Measurements from ENCODE around the gene COL8A1.

The COL8A1 gene

DNA sequence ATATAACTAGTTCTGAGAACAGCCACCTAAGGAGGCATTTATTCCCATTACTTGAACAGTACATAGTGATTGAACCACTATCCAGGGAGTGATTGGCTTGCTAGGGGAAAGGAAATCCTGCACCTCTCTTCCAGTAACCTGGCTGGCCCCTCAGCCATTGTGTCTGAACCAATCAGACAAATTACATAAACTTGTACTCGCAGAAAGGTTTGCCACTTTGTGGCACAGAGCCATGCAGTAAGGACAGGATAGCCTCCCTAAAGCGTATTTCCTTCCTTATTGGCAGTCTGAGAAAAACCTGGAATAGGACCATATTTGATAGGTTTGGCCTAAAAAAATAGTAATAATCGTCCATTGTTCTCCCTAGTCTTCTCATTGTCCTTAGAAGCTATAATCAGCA is 198.3 kb downstream of the COL8A1 start:
- H3K23ac ChIP-seq (ENCODE audit: low read depth, low read length, poor library complexity), result no peak overlapping the region
- H4K91ac ChIP-seq (ENCODE audit: low read depth, low read length, poor library complexity), result no peak overlapping the region
- H2BK12ac ChIP-seq (ENCODE audit: low read length), result no peak overlapping the region
- H3K4ac ChIP-seq (ENCODE audit: low read length), result no peak overlapping the region
- H3K18ac ChIP-seq (ENCODE audit: low read length), result no peak overlapping the region
- no CpG with 5 or more reads among the region's 3 CpGs for WGBS, 2 donors (ENCODE audit: extremely low coverage in 2 of 2, insufficient read length in 2 of 2, insufficient replicate concordance in 1 of 2)
- no peak overlapping the region for H3K4me2 ChIP-seq (ENCODE audit: insufficient read depth, low read length, poor library complexity, severe bottlenecking)
- no peak overlapping the region for H2BK5ac ChIP-seq (ENCODE audit: low read length)
- no peaks in the 10 kb centered on the region for H3K4me1 ChIP-seq (ENCODE audit: control insufficient read depth in 2 of 2, insufficient read depth in 1 of 2, low read depth in 1 of 2, low read length in 2 of 2)
- no peak overlapping the region for H4K8ac ChIP-seq (ENCODE audit: low read depth, low read length)
- DNase-seq (ENCODE audit: low spot score), result no peak
- H3K27ac ChIP-seq (replicated peaks; ENCODE audit: low read length), result no peak overlapping the region
- no peaks in the 10 kb centered on the region for H3K27me3 ChIP-seq (ENCODE audit: control insufficient read depth in 3 of 3, insufficient read depth in 3 of 3, low read depth in 1 of 3, low read length in 3 of 3)
- no peak overlapping the region for H2AK5ac ChIP-seq (ENCODE audit: low read depth, low read length)
- no peak overlapping the region for H2BK120ac ChIP-seq (ENCODE audit: low read depth, low read length)
- no peak overlapping the region for H3K14ac ChIP-seq (ENCODE audit: low read length)
- no peak overlapping the region for H3K4me3 ChIP-seq (ENCODE audit: low read length in 2 of 2)
- no peaks in the 10 kb centered on the region for H3K9me3 ChIP-seq (replicated peaks in 1 of 2; ENCODE audit: control insufficient read depth in 2 of 2, insufficient read depth in 1 of 2, low read depth in 1 of 2, low read length in 2 of 2)
- peaks cover 3% of the 10 kb centered on the region for H3K79me1 ChIP-seq (ENCODE audit: low read depth, low read length)
- H3K9ac ChIP-seq (ENCODE audit: low read depth, low read length, poor library complexity), result no peak overlapping the region
- H3K36me3 ChIP-seq (replicated peaks in 1 of 2; ENCODE audit: control insufficient read depth in 2 of 2, insufficient read depth in 2 of 2, low read length in 2 of 2), result no peaks in the 10 kb centered on the region
- H2BK15ac ChIP-seq (ENCODE audit: low read length), result no peak overlapping the region
- H2AFZ ChIP-seq (ENCODE audit: low read length), result no peak overlapping the region

DNA sequence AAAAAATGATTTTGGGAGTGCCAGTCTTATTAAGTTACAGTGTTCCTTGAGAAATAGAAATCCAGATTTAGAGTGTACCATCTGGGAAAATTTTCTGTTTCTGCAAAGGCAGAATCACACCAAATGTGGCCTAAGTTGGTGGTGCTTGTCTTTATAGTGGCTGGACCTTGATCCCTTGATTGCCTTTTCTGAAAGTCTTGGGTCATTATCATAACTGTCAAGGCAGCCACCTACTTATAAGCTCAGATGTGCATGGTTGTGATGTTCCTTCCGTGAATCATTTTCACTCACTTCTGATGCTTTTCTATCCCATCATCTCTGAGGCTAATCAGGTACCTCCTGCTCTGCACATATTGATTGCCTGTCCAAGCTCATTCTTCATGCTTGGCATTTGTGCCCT is 199.3 kb downstream of the COL8A1 start:
- no peak overlapping the region for H4K91ac ChIP-seq (ENCODE audit: low read depth, low read length, poor library complexity)
- H3K9ac ChIP-seq (ENCODE audit: low read depth, low read length, poor library complexity), result no peak overlapping the region
- DNase-seq (ENCODE audit: low spot score), result no peak
- H3K36me3 ChIP-seq (replicated peaks in 1 of 2; ENCODE audit: control insufficient read depth in 2 of 2, insufficient read depth in 2 of 2, low read length in 2 of 2), result no peaks in the 10 kb centered on the region
- H2BK15ac ChIP-seq (ENCODE audit: low read length), result no peak overlapping the region
- H3K4me1 ChIP-seq (ENCODE audit: control insufficient read depth in 2 of 2, insufficient read depth in 1 of 2, low read depth in 1 of 2, low read length in 2 of 2), result no peaks in the 10 kb centered on the region
- H3K18ac ChIP-seq (ENCODE audit: low read length), result no peak overlapping the region
- H2AK5ac ChIP-seq (ENCODE audit: low read depth, low read length), result no peak overlapping the region
- H3K14ac ChIP-seq (ENCODE audit: low read length), result no peak overlapping the region
- H3K4me3 ChIP-seq (ENCODE audit: low read length in 2 of 2), result no peak overlapping the region
- no peak overlapping the region for H3K4ac ChIP-seq (ENCODE audit: low read length)
- H3K27ac ChIP-seq (replicated peaks; ENCODE audit: low read length), result no peak overlapping the region
- no CpG with 5 or more reads among the region's 1 CpG for WGBS, 2 donors (ENCODE audit: extremely low coverage in 2 of 2, insufficient read length in 2 of 2, insufficient replicate concordance in 1 of 2)
- H2BK12ac ChIP-seq (ENCODE audit: low read length), result no peak overlapping the region
- H3K27me3 ChIP-seq (ENCODE audit: control insufficient read depth in 3 of 3, insufficient read depth in 3 of 3, low read depth in 1 of 3, low read length in 3 of 3), result no peaks in the 10 kb centered on the region
- H3K79me1 ChIP-seq (ENCODE audit: low read depth, low read length), result peaks cover 3% of the 10 kb centered on the region
- H3K9me3 ChIP-seq (replicated peaks in 1 of 2; ENCODE audit: control insufficient read depth in 2 of 2, insufficient read depth in 1 of 2, low read depth in 1 of 2, low read length in 2 of 2), result no peaks in the 10 kb centered on the region
- no peak overlapping the region for H3K23ac ChIP-seq (ENCODE audit: low read depth, low read length, poor library complexity)
- H2AFZ ChIP-seq (ENCODE audit: low read length), result no peak overlapping the region
- no peak overlapping the region for H3K4me2 ChIP-seq (ENCODE audit: insufficient read depth, low read length, poor library complexity, severe bottlenecking)
- no peak overlapping the region for H2BK120ac ChIP-seq (ENCODE audit: low read depth, low read length)
- H4K8ac ChIP-seq (ENCODE audit: low read depth, low read length), result no peak overlapping the region
- no peak overlapping the region for H2BK5ac ChIP-seq (ENCODE audit: low read length)

DNA sequence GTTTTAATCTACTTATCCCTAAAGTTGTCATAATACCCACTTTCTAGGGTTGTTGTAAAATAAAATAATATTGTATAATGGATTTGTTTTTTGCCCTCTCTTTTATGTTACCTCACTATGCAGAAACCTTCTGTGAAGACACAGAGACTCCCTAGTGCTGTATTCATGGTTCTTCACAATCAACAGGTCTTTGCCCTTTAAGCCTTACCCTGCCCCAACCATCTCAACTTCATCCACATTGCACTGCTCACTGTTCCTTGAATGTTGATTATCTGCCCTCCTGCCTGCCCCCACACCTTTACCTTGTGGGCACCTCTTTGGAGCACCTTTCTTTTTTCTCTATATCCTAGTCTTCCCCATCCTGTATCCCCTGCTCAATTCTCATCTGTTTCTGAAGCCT is 200.4 kb downstream of the COL8A1 start:
- H3K27ac ChIP-seq (replicated peaks; ENCODE audit: low read length), result no peak overlapping the region
- H3K36me3 ChIP-seq (replicated peaks in 1 of 2; ENCODE audit: control insufficient read depth in 2 of 2, insufficient read depth in 2 of 2, low read length in 2 of 2), result no peaks in the 10 kb centered on the region

DNA sequence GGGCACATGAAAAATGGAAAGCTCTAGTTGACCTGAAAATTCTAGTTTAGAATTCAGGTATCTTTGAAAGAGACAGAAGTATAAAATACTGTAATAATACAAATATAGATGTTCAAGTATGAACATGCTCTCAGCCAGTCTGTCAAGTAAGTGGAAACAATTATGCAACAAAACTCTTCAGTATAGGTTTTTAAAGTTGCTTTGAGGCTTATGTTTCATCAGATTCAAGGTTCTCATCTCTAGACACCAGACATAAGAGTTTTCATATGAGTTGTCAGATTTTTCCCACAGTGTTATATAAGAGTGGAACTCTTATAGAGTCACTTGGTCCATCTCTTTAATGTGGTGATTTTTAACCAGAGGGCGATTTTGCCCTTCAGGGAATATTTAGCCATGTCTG is 201.2 kb downstream of the COL8A1 start:
- no peak overlapping the region for H2BK120ac ChIP-seq (ENCODE audit: low read depth, low read length)
- H3K4me2 ChIP-seq (ENCODE audit: insufficient read depth, low read length, poor library complexity, severe bottlenecking), result no peak overlapping the region
- H2BK12ac ChIP-seq (ENCODE audit: low read length), result no peak overlapping the region
- H3K27ac ChIP-seq (replicated peaks; ENCODE audit: low read length), result no peak overlapping the region
- no peak overlapping the region for H2BK15ac ChIP-seq (ENCODE audit: low read length)
- H2AK5ac ChIP-seq (ENCODE audit: low read depth, low read length), result no peak overlapping the region
- H3K4me3 ChIP-seq (ENCODE audit: low read length in 2 of 2), result no peak overlapping the region
- no peak overlapping the region for H2BK5ac ChIP-seq (ENCODE audit: low read length)
- no peak overlapping the region for H3K14ac ChIP-seq (ENCODE audit: low read length)
- H4K8ac ChIP-seq (ENCODE audit: low read depth, low read length), result no peak overlapping the region
- H3K27me3 ChIP-seq (ENCODE audit: control insufficient read depth in 3 of 3, insufficient read depth in 3 of 3, low read depth in 1 of 3, low read length in 3 of 3), result no peaks in the 10 kb centered on the region
- no peak overlapping the region for H3K4ac ChIP-seq (ENCODE audit: low read length)
- H4K91ac ChIP-seq (ENCODE audit: low read depth, low read length, poor library complexity), result no peak overlapping the region
- peaks cover 2 to 4% of the 10 kb centered on the region in 2 donors for H3K4me1 ChIP-seq (ENCODE audit: control insufficient read depth in 2 of 2, insufficient read depth in 1 of 2, low read depth in 1 of 2, low read length in 2 of 2)
- DNase-seq (ENCODE audit: low spot score), result no peak
- H3K79me1 ChIP-seq (ENCODE audit: low read depth, low read length), result peaks cover 3% of the 10 kb centered on the region
- no peaks in the 10 kb centered on the region for H3K36me3 ChIP-seq (replicated peaks in 1 of 2; ENCODE audit: control insufficient read depth in 2 of 2, insufficient read depth in 2 of 2, low read length in 2 of 2)
- no peaks in the 10 kb centered on the region for H3K9me3 ChIP-seq (replicated peaks in 1 of 2; ENCODE audit: control insufficient read depth in 2 of 2, insufficient read depth in 1 of 2, low read depth in 1 of 2, low read length in 2 of 2)
- H3K18ac ChIP-seq (ENCODE audit: low read length), result no peak overlapping the region
- H2AFZ ChIP-seq (ENCODE audit: low read length), result no peak overlapping the region
- no peak overlapping the region for H3K23ac ChIP-seq (ENCODE audit: low read depth, low read length, poor library complexity)
- no peak overlapping the region for H3K9ac ChIP-seq (ENCODE audit: low read depth, low read length, poor library complexity)
- no CpG with 5 or more reads among the region's 1 CpG for WGBS, 2 donors (ENCODE audit: extremely low coverage in 2 of 2, insufficient read length in 2 of 2, insufficient replicate concordance in 1 of 2)

More for the DNA sequence above, 200.4 kb downstream of the COL8A1 start:
- H3K4me2 ChIP-seq (ENCODE audit: insufficient read depth, low read length, poor library complexity, severe bottlenecking), result no peak overlapping the region
- no peak overlapping the region for H2AK5ac ChIP-seq (ENCODE audit: low read depth, low read length)
- H2BK15ac ChIP-seq (ENCODE audit: low read length), result no peak overlapping the region
- H4K8ac ChIP-seq (ENCODE audit: low read depth, low read length), result no peak overlapping the region
- peaks cover 3% of the 10 kb centered on the region for H3K79me1 ChIP-seq (ENCODE audit: low read depth, low read length)
- H3K27me3 ChIP-seq (ENCODE audit: control insufficient read depth in 3 of 3, insufficient read depth in 3 of 3, low read depth in 1 of 3, low read length in 3 of 3), result no peaks in the 10 kb centered on the region
- no peak overlapping the region for H3K18ac ChIP-seq (ENCODE audit: low read length)
- no peak overlapping the region for H3K23ac ChIP-seq (ENCODE audit: low read depth, low read length, poor library complexity)
- H2BK120ac ChIP-seq (ENCODE audit: low read depth, low read length), result no peak overlapping the region
- DNase-seq (ENCODE audit: low spot score), result no peak
- no peak overlapping the region for H4K91ac ChIP-seq (ENCODE audit: low read depth, low read length, poor library complexity)
- no peak overlapping the region for H3K14ac ChIP-seq (ENCODE audit: low read length)
- no peak overlapping the region for H3K4me3 ChIP-seq (ENCODE audit: low read length in 2 of 2)
- no peak overlapping the region for H2BK12ac ChIP-seq (ENCODE audit: low read length)
- no peak overlapping the region for H2AFZ ChIP-seq (ENCODE audit: low read length)
- H2BK5ac ChIP-seq (ENCODE audit: low read length), result no peak overlapping the region
- H3K4me1 ChIP-seq (ENCODE audit: control insufficient read depth in 2 of 2, insufficient read depth in 1 of 2, low read depth in 1 of 2, low read length in 2 of 2), result peaks cover 2 to 4% of the 10 kb centered on the region in 2 donors
- H3K9ac ChIP-seq (ENCODE audit: low read depth, low read length, poor library complexity), result no peak overlapping the region
- H3K4ac ChIP-seq (ENCODE audit: low read length), result no peak overlapping the region
- no peaks in the 10 kb centered on the region for H3K9me3 ChIP-seq (replicated peaks in 1 of 2; ENCODE audit: control insufficient read depth in 2 of 2, insufficient read depth in 1 of 2, low read depth in 1 of 2, low read length in 2 of 2)
